DMS153 treated with DMSO at 0.1 percent for 48 hours (cell line): ENCODE results near the gene ZNF180.
"Not testable (repeated sequence)": the region's sequence is repeated elsewhere in the genome, so short reads cannot be mapped to it uniquely, and the experiment has no call there.

ENCODE experiments used
- DNase-seq: peaks from one replicate; lab custom pipeline; 2025; ENCODE audit not compliant: unreplicated experiment; lab: John Stamatoyannopoulos, UW

ZNF180 gene

GRCh38 chr19:44499962-44500949 lies at the start of gene ZNF180:
ZNF180 (minus strand) TSS chr19:44500522; CDS start chr19:44497334, 3,188 bp downstream.
- peak; percentile 96 for DNase-seq

GRCh38 chr19:44549507-44549906 lies 49.2 kb upstream of the ZNF180 start:
- DNase-seq = no peak

- DNase-seq = no peak
Observed at GRCh38 chr19:44548736-44549135, 48.4 kb upstream of the ZNF180 start.

- DNase-seq = no peak
Observed at GRCh38 chr19:44544031-44544430, 43.7 kb upstream of the ZNF180 start.

GRCh38 chr19:44542671-44543070 lies 42.3 kb upstream of the ZNF180 start:
- DNase-seq = no peak

GRCh38 chr19:44540736-44541135 lies 40.4 kb upstream of the ZNF180 start:
- no peak for DNase-seq

GRCh38 chr19:44539991-44540390 lies 39.7 kb upstream of the ZNF180 start:
- no peak for DNase-seq

- no peak for DNase-seq
Observed at GRCh38 chr19:44539236-44539826, 39.0 kb upstream of the ZNF180 start.

- DNase-seq = not testable (repeated sequence)
Observed at GRCh38 chr19:44535361-44535760, 35.0 kb upstream of the ZNF180 start.

GRCh38 chr19:44532819-44533218 lies 32.5 kb upstream of the ZNF180 start:
- no peak for DNase-seq

- no peak for DNase-seq
Observed at GRCh38 chr19:44530777-44531176, 30.5 kb upstream of the ZNF180 start.

- DNase-seq = no peak
Observed at GRCh38 chr19:44529536-44529935, 29.2 kb upstream of the ZNF180 start, which contains the start of gene CEACAM20. CEACAM20 (minus strand) TSS chr19:44529675; CDS start chr19:44529509, 166 bp downstream.

GRCh38 chr19:44527554-44527953 lies 27.2 kb upstream of the ZNF180 start:
- no peak for DNase-seq

GRCh38 chr19:44525721-44526430 lies 25.6 kb upstream of the ZNF180 start:
- DNase-seq = no peak

- no peak for DNase-seq
Observed at GRCh38 chr19:44521370-44521769, 21.0 kb upstream of the ZNF180 start.

GRCh38 chr19:44517146-44517545 lies 16.8 kb upstream of the ZNF180 start:
- no peak for DNase-seq

GRCh38 chr19:44515907-44516306 lies 15.6 kb upstream of the ZNF180 start:
- DNase-seq = no peak

- DNase-seq = no peak
Observed at GRCh38 chr19:44515031-44515430, 14.7 kb upstream of the ZNF180 start.

GRCh38 chr19:44512326-44513298 lies 12.3 kb upstream of the ZNF180 start:
- DNase-seq = no peak

GRCh38 chr19:44509478-44509877 lies 9.2 kb upstream of the ZNF180 start:
- DNase-seq = no peak
